Thyroid gland (tissue), 4 donors: ENCODE results near the gene GHRL. TPM values are rescaled to one million over a fixed set of nuclear protein-coding genes. Genes with fewer than 3 reads are reported as not detected.

Source experiments
- DNase-seq, 2 donors: peaks; one replicate each; pipeline ENCODE4 v3.0.0-alpha.2; 2019
- H3K27ac ChIP-seq, 3 donors: fragments of 200-600 bp; sonication (generic); 1 replicate in 2 of 3; 2 replicates in 1 of 3; pipeline ENCODE4 v1.5.1; 2016 to 2019; ENCODE audit warnings: mild to moderate bottlenecking in 1 of 3, moderate library complexity in 1 of 3
- H3K27me3 ChIP-seq: fragments of 200-600 bp; sonication (generic); one replicate; pipeline ENCODE4 v1.5.1; 2019
- H3K36me3 ChIP-seq, 2 donors: fragments of 200-600 bp; sonication (generic); one replicate each; pipeline ENCODE4 v1.5.1; 2016 to 2019
- H3K4me1 ChIP-seq, 2 donors: fragments of 200-600 bp; sonication (generic); one replicate each; pipeline ENCODE4 v1.5.1; 2017 to 2019
- H3K4me3 ChIP-seq, 3 donors: fragments of 200-600 bp; sonication (generic); replicated peaks in 1 of 3; 1 replicate in 2 of 3; 2 replicates in 1 of 3; pipeline ENCODE4 v1.5.1; 2016; ENCODE audit warnings: mild to moderate bottlenecking in 1 of 3
- H3K9me3 ChIP-seq: fragments of 200-600 bp; sonication (generic); one replicate; pipeline ENCODE4 v1.5.1; 2017
- POLR2A ChIP-seq, 2 donors: fragments of 450-650 bp; IDR thresholded peaks; one replicate each; pipeline ENCODE4 v1.6.1; 2017; ENCODE audit warnings: antibody characterized with exemption in 2 of 2, mild to moderate bottlenecking in 2 of 2, moderate library complexity in 1 of 2
- WGBS, 2 donors: methylation state at CpG; one replicate each; pipeline ENCODE4 v1.1.5; 2017; 5-methylcytosine and 5-hydroxymethylcytosine counted together
- intact Hi-C: fragments of 100-400 bp; cut with DNase I; formaldehyde crosslinking; loops from one replicate; pipeline ENCODE4 v1.15.1; 2023
- total RNA-seq, 4 donors: library from RNA; depleted of rRNA; stranded (reverse); fragments of >200 nt; gene quantifications; one replicate each; pipeline ENCODE4 v1.2.3, GENCODE V29; 2016
- TF ChIP-seq, protein P1 (sequence below), 6 experiments: fragments of 200-600 bp in 3 of 6; fragments of 450-650 bp in 3 of 6; sonication (generic) in 3 of 6; IDR thresholded peaks; one replicate each; pipeline ENCODE4 v1.5.1; 2016 to 2019; ENCODE audit warnings: antibody characterized with exemption in 6 of 6, mild to moderate bottlenecking in 2 of 6, inconsistent platforms in 1 of 6, moderate library complexity in 1 of 6

GHRL gene
- total RNA-seq, 4 donors from 2014 or later: 0.56 to 1.2 (median 1.1) TPM; not detected in 1

DNA sequence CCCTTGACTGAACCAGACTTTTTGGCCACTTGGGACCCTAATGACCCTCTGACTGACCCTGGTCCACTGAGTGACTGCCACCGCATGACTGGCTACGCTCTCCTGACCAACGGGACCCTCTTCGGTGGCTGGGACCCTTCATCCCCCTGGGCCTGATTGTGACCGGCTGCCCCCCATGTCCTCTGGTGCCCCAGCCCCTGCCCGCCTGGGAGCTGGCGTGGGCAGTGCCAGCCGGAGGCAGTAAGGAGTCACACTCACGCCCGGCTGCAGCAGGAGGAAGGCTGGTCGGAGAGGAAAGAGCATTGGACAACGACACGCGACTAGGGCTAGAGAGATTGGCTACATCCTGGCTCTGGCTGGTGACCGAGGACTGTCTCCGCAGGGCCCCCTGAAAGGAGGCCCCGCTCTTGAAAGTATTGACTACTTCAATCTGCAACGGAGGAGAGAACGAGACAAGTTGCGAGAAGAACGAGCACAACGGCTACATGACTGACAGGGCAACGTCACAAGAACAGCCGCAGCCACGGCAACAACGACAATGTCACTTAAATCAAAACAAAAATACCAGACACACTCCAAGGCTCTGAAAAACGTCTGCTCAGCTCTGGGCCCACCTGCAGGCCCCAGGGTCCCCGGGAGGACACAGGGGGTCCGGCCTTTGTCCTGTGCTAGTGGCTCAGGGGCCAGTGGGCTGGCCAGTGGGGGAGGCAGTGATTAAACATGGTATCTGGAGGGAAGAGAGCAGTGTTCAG is 43.3 kb upstream of the GHRL start:
- 46 to 58% methylated on average over 23 to 25 of the region's 29 CpGs for WGBS, 2 donors
- H3K36me3 ChIP-seq: no peaks in the 10 kb centered on the region
- no peak for DNase-seq
- H3K4me1 ChIP-seq: no peaks in the 10 kb centered on the region
- no peaks in the 10 kb centered on the region for H3K27me3 ChIP-seq
- intact Hi-C loops: no loop called here
- H3K4me3 ChIP-seq: no peak overlapping the region
- no peak for TF ChIP-seq POLR2A (IDR thresholded peaks at IDR 0.05)
- H3K9me3 ChIP-seq: no peaks in the 10 kb centered on the region
- H3K27ac ChIP-seq: no peak overlapping the region

- WGBS, 2 donors: 70 to 91% methylated on average over 4 of the region's 4 CpGs
- intact Hi-C loops: no loop called here
- Histone ChIP-seq H3K4me1 (no peaks in the 10 kb centered on the region), H3K27me3 (no peaks in the 10 kb centered on the region), H3K4me3 (no peak overlapping the region), H3K9me3 (no peaks in the 10 kb centered on the region), H3K36me3 (no peaks in the 10 kb centered on the region), H3K27ac (no peak overlapping the region)
- DNase-seq: no peak
- TF ChIP-seq, protein P1, sequence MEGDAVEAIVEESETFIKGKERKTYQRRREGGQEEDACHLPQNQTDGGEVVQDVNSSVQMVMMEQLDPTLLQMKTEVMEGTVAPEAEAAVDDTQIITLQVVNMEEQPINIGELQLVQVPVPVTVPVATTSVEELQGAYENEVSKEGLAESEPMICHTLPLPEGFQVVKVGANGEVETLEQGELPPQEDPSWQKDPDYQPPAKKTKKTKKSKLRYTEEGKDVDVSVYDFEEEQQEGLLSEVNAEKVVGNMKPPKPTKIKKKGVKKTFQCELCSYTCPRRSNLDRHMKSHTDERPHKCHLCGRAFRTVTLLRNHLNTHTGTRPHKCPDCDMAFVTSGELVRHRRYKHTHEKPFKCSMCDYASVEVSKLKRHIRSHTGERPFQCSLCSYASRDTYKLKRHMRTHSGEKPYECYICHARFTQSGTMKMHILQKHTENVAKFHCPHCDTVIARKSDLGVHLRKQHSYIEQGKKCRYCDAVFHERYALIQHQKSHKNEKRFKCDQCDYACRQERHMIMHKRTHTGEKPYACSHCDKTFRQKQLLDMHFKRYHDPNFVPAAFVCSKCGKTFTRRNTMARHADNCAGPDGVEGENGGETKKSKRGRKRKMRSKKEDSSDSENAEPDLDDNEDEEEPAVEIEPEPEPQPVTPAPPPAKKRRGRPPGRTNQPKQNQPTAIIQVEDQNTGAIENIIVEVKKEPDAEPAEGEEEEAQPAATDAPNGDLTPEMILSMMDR (IDR thresholded peaks at IDR 0.05): no peak
- TF ChIP-seq POLR2A (IDR thresholded peaks at IDR 0.05): no peak
These were observed 42.5 kb upstream of the GHRL start for GRCh38 chr3:10335190-10335738.

DNA sequence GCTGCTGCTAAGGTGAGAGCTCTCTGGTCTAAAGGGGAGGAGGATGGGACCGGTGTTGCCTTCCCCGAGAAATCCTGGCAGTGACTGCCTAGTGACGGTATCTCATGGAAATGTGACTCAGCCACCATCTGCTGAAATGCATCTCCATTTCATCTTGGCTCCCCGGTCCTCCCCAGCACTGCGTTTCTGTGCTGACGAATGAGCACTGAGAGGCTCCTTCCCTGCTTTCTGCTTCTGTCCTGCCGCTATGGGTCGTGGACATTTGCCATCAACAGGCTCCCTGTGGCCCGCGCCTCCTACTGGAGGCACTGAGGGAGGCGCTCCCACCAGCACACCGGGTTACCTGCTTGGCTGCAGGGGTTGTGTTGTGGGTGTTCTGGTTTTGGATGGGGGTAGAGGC is 41.7 kb upstream of the GHRL start:
- DNase-seq: no peak
- Histone ChIP-seq H3K27ac (no peak overlapping the region), H3K4me1 (no peaks in the 10 kb centered on the region), H3K9me3 (no peaks in the 10 kb centered on the region), H3K36me3 (no peaks in the 10 kb centered on the region), H3K4me3 (no peak overlapping the region), H3K27me3 (no peaks in the 10 kb centered on the region)
- 51 to 56% methylated on average over 11 of the region's 12 CpGs for WGBS, 2 donors
- TF ChIP-seq, protein P1 (IDR thresholded peaks at IDR 0.05): no peak
- no peak for TF ChIP-seq POLR2A (IDR thresholded peaks at IDR 0.05)
- intact Hi-C loops: no loop called here

GRCh38 chr3:10334042-10334441 is 41.3 kb upstream of the GHRL start:
- WGBS, 2 donors: 70 to 77% methylated on average over 11 of the region's 11 CpGs
- no peaks in the 10 kb centered on the region for H3K36me3 ChIP-seq
- no peak overlapping the region for H3K27ac ChIP-seq
- H3K9me3 ChIP-seq: no peaks in the 10 kb centered on the region
- no peak overlapping the region for H3K4me3 ChIP-seq
- H3K4me1 ChIP-seq: no peaks in the 10 kb centered on the region
- TF ChIP-seq, protein P1 (IDR thresholded peaks at IDR 0.05): no peak
- TF ChIP-seq POLR2A (IDR thresholded peaks at IDR 0.05): no peak
- DNase-seq: no peak
- no peaks in the 10 kb centered on the region for H3K27me3 ChIP-seq
- intact Hi-C loops: no loop called here

DNA sequence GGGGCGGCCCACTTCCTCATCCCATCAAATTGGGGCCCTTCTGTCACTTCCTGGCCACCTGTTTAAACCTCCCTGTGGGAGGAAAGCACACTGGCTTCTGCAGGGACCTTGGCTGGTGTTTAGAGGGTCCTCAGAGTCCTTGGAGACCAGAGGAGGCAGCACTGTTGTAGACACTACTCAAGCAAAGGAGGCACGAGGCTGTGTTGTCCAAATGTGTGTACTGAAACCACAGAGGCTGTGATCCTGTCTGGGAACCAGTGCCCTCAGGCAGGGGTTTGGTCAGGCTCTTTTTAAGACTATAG is 40.6 kb upstream of the GHRL start:
- TF ChIP-seq, protein P1 (IDR thresholded peaks at IDR 0.05): no peak
- no peak for TF ChIP-seq POLR2A (IDR thresholded peaks at IDR 0.05)
- no peaks in the 10 kb centered on the region for H3K4me1 ChIP-seq
- intact Hi-C loops: no loop called here
- H3K27ac ChIP-seq: no peak overlapping the region
- no peak for DNase-seq
- H3K4me3 ChIP-seq: no peak overlapping the region
- no peaks in the 10 kb centered on the region for H3K9me3 ChIP-seq
- H3K36me3 ChIP-seq: no peaks in the 10 kb centered on the region
- 44 to 76% methylated on average over 1 to 2 of the region's 2 CpGs for WGBS, 2 donors
- no peaks in the 10 kb centered on the region for H3K27me3 ChIP-seq
